ENCODE measurements around the gene KNG1.

KNG1 gene

GRCh38 chr3:186775999-186776398, 58.8 kb downstream of the KNG1 start:
- no peak for TF ChIP-seq CTCF (IDR thresholded peaks at IDR 0.05; ENCODE audit: low read depth, low read length)
- H3K4me3 ChIP-seq (ENCODE audit: low read depth, low read length) = no peak overlapping the region

DNA sequence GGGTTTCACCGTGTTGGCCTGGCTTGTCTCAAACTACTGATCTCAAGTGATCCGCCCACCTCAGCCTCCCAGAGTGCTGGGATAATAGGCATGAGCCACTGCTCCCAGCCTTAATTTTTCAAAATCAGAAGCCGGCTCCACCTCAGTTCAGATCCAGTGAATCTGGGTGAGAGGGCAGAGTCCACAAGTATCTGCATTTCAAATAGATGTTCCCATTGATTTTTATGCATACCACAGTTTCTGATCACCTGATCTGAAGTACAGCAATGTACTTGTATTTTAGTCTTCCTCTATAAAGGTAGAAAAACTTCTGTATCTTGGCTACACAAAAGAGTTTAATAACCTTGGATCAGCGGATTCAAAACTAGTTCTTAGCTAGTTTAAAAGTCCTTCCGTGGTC, 62.0 kb downstream of the KNG1 start:
- no peak for TF ChIP-seq CTCF (IDR thresholded peaks at IDR 0.05; ENCODE audit: low read depth, low read length)
- no peak overlapping the region for H3K4me3 ChIP-seq (ENCODE audit: low read depth, low read length)

DNA sequence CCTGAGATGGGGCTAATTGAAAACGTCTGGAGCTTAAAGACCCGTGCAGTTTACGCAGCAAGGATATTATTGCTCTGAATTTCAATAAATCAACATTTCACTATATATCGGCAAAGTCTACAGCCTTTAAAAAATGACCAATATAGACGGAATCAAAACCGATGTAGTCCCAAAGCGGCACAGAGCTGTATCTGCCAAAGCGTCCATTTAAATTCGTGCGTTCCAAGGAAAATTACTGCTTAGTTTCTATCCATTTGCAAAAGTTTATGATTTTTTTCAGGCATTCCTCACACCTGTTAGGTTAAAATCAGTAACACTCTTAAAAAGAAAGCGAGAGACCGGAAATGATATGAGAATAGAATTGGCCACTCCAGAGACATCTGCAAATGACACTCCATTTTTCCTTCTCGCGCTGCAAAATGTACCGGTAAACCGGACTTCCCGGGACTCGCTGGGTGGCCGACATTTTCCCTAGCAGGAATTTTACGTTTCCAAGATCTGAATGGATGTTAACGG, 65.4 kb downstream of the KNG1 start:
- TF ChIP-seq CTCF (IDR thresholded peaks at IDR 0.05; ENCODE audit: low read depth, low read length) = no peak

GRCh38 chr3:186783058-186783730, 66.0 kb downstream of the KNG1 start, which contains the start of gene EIF4A2:
EIF4A2 (plus strand) TSS chr3:186783577; CDS start chr3:186783611, 34 bp downstream.
- no peak for TF ChIP-seq CTCF (IDR thresholded peaks at IDR 0.05; ENCODE audit: low read depth, low read length)
- peak within 1 kb of the TSS; percentile 89 for H3K4me3 ChIP-seq (ENCODE audit: low read depth, low read length)

More for the DNA sequence above, 65.4 kb downstream of the KNG1 start:
- peak overlapping the region; percentile 89 for H3K4me3 ChIP-seq (ENCODE audit: low read depth, low read length)

- no peak for TF ChIP-seq CTCF (IDR thresholded peaks at IDR 0.05; ENCODE audit: low read depth, low read length)
- peak overlapping the region; percentile 89 for H3K4me3 ChIP-seq (ENCODE audit: low read depth, low read length)
Measured at GRCh38 chr3:186783731-186784515, 66.8 kb downstream of the KNG1 start.

- peak overlapping the region; percentile 89 for H3K4me3 ChIP-seq (ENCODE audit: low read depth, low read length)
- TF ChIP-seq CTCF (IDR thresholded peaks at IDR 0.05; ENCODE audit: low read depth, low read length) = no peak
Measured at GRCh38 chr3:186784820-186785494, 67.8 kb downstream of the KNG1 start.
